NCI-H345 treated with DMSO at 0.1 percent for 48 hours (cell line): Measurements from ENCODE around the gene EIF4G3.
"Not testable (repeated sequence)": the region's sequence is repeated elsewhere in the genome, so short reads cannot be mapped to it uniquely, and the experiment has no call there.

Source experiments
- DNase-seq: peaks from one replicate; lab custom pipeline; 2025; ENCODE audit not compliant: unreplicated experiment; lab: John Stamatoyannopoulos, UW

EIF4G3 gene

GRCh38 chr1:21106709-21107108 lies 70.0 kb downstream of the EIF4G3 start:
- DNase-seq = no peak

- no peak for DNase-seq
Measured at GRCh38 chr1:21106238-21106637, 70.5 kb downstream of the EIF4G3 start.

- no peak for DNase-seq
Measured at GRCh38 chr1:21105807-21106206, 70.9 kb downstream of the EIF4G3 start.

- no peak for DNase-seq
Measured at GRCh38 chr1:21104683-21105082, 72.0 kb downstream of the EIF4G3 start.

- no peak for DNase-seq
Measured at GRCh38 chr1:21100481-21100921, 76.2 kb downstream of the EIF4G3 start.

GRCh38 chr1:21099869-21100131 lies 76.9 kb downstream of the EIF4G3 start:
- DNase-seq = no peak

- DNase-seq = no peak
Measured at GRCh38 chr1:21099034-21099868, 77.4 kb downstream of the EIF4G3 start.

- no peak for DNase-seq
Measured at GRCh38 chr1:21098186-21098915, 78.3 kb downstream of the EIF4G3 start.

GRCh38 chr1:21097729-21098128 lies 79.0 kb downstream of the EIF4G3 start:
- DNase-seq = no peak

- DNase-seq = no peak
Measured at GRCh38 chr1:21095976-21096375, 80.7 kb downstream of the EIF4G3 start.

- not testable (repeated sequence) for DNase-seq
Measured at GRCh38 chr1:21094282-21094681, 82.4 kb downstream of the EIF4G3 start.

- not testable (repeated sequence) for DNase-seq
Measured at GRCh38 chr1:21093271-21093958, 83.3 kb downstream of the EIF4G3 start.

- DNase-seq = not testable (repeated sequence)
Measured at GRCh38 chr1:21092545-21092944, 84.2 kb downstream of the EIF4G3 start.

GRCh38 chr1:21091053-21091690 lies 85.5 kb downstream of the EIF4G3 start:
- DNase-seq = not testable (repeated sequence)

GRCh38 chr1:21090463-21090862 lies 86.2 kb downstream of the EIF4G3 start:
- no peak for DNase-seq

- DNase-seq = no peak
Measured at GRCh38 chr1:21089731-21090130, 87.0 kb downstream of the EIF4G3 start.

- no peak for DNase-seq
Measured at GRCh38 chr1:21089299-21089698, 87.4 kb downstream of the EIF4G3 start.

GRCh38 chr1:21084111-21084810 lies 92.4 kb downstream of the EIF4G3 start:
- no peak for DNase-seq

GRCh38 chr1:21082073-21082472 lies 94.6 kb downstream of the EIF4G3 start:
- DNase-seq = no peak

GRCh38 chr1:21077085-21077484 lies 99.6 kb downstream of the EIF4G3 start:
- no peak for DNase-seq

- DNase-seq = no peak
Measured at GRCh38 chr1:21072721-21073120, 104.0 kb downstream of the EIF4G3 start.
